GM18867 (cell line): Measurements from ENCODE around the gene ITGB3.
"Not testable (repeated sequence)": the region's sequence is repeated elsewhere in the genome, so short reads cannot be mapped to it uniquely, and the experiment has no call there.

ENCODE experiments used
- ATAC-seq: cut with Tn5 transposase; IDR thresholded peaks from one replicate; pipeline ENCODE4 v1.9.1; 2021; ENCODE audit warnings: mild to moderate bottlenecking, moderate library complexity; ENCODE audit not compliant: unreplicated experiment

ITGB3 gene

GRCh38 chr17:47243737-47244598, 9.7 kb upstream of the ITGB3 start:
- no peak for ATAC-seq

DNA sequence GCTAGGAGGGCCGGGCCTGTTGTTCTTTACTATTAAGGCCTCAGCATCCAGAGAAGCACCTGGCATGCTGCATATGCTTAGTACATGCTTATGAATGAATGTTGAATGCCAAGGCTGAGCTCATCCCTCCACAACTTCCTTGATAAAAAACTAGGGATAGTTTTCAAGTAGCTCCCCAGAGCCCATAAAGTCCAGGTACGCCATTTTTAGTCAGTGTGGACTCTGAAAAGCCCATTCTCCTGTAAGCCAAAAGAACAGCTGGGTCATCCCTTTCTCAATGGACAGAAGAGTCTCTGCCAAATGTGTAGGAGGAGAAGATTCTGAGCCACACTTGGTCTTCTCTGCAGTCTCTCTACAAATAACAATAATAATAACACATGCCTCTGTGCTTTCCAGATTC, 8.9 kb upstream of the ITGB3 start:
- ATAC-seq = no peak

GRCh38 chr17:47246120-47246519, 7.5 kb upstream of the ITGB3 start:
- no peak for ATAC-seq

- ATAC-seq = no peak
These were observed 2.8 kb upstream of the ITGB3 start for GRCh38 chr17:47250855-47251254.

DNA sequence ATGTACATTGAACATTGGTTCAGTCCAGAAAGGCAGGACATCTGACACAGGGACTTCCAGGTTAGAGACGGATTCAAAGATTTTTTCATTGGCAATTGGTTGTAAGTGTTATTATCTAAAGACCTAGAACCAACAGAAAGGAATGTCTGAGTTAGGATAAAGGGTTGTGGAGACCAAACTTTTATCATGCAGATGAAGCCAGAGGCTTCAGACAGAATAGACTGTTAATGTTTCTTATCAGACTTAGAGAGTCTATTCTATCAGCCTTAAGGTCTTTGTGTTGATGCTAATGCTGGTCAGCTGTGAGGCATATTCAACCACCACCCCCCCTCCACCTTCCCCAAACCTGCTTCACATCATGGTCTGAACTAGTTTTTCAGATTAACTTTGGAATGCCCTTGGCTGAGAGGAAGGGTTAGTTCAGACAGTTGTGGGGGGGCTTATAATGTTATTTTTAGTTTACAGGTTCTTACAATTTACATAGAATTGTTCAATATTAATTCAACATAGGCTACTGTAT, 2.1 kb upstream of the ITGB3 start:
- ATAC-seq = no peak

- no peak for ATAC-seq
These were observed 1.4 kb upstream of the ITGB3 start for GRCh38 chr17:47252209-47252608.

GRCh38 chr17:47252766-47253512, 688 bp upstream of the ITGB3 start:
- peak; percentile 8 for ATAC-seq

DNA sequence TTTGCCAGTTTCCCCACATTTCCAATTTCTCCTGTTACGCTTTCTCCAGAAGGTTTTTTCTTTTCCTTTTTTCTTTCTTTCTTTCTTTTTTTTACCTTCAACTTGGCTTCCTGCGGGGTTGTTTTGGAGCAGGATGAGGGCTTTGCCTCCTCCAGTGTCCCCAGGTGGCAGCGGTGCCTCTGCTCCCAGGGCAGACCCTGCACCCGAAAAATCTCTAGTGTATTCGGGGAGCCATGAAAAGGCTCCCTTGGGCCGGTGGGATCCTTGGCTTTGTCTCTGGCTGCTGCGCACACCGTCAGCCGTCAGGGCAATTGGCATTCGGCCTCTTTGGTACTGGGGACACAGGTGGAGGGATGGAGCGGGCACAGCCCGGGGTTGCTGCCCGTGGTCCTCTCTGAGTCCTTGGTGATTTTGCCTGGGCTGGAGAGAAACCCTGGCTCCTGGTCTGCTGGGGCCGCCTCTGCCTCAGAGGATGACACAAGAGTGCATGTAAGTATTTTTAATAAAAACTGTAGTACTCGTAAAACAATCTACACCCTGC, 846 bp downstream of the ITGB3 start:
- no peak for ATAC-seq

GRCh38 chr17:47257651-47258339, 4.2 kb downstream of the ITGB3 start:
- ATAC-seq = no peak

- ATAC-seq = no peak
These were observed 9.0 kb downstream of the ITGB3 start for GRCh38 chr17:47262586-47262985.

GRCh38 chr17:47264166-47264565, 10.5 kb downstream of the ITGB3 start:
- no peak for ATAC-seq

DNA sequence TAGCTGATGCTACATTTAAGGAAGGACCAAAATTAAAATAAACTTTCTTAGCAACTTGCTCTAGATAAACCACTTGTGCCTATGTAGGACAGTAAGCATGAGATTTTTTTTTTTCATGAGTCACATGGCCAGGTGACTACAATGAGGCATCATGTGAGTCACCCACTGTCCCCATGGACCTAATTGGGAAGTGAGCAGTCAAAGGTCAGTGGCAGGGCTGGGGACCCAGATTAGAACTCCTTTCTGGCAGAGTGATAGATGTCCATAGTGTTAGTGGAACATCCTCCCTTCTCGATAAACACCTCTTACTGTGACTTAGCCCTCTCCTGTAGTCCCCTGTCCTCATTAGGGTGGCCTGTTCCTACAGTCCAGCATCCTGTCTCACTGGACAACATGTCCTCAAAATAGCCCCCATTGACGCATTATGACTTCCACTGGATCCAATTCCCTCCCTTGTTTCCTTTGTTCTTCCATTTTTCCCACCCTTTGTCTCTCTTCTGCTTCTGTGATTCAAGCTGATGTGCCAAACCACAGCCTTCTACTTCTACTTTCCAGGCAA, 12.4 kb downstream of the ITGB3 start:
- ATAC-seq = no peak

DNA sequence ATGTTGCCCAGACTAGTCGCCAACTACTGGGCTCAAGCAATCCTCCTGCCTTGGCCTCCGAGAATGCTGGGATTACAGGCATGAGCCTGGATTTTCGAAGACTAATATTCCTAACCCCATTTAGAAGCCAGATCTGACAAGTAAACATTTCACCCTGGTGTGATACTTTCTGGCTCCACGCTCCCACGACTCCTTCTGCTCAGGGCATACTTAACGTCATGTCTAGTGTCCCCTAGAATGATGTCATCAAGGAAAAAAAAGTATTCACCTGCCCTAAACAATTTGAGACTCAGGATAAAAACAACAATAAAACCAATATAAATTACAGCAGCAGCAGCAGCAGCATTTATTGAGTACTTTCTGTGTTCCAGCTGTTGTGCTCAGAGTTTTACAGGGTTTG, 13.2 kb downstream of the ITGB3 start:
- no peak for ATAC-seq

GRCh38 chr17:47267354-47267828, 13.8 kb downstream of the ITGB3 start:
- ATAC-seq = no peak

- not testable (repeated sequence) for ATAC-seq
These were observed 15.3 kb downstream of the ITGB3 start for GRCh38 chr17:47268964-47269363.

DNA sequence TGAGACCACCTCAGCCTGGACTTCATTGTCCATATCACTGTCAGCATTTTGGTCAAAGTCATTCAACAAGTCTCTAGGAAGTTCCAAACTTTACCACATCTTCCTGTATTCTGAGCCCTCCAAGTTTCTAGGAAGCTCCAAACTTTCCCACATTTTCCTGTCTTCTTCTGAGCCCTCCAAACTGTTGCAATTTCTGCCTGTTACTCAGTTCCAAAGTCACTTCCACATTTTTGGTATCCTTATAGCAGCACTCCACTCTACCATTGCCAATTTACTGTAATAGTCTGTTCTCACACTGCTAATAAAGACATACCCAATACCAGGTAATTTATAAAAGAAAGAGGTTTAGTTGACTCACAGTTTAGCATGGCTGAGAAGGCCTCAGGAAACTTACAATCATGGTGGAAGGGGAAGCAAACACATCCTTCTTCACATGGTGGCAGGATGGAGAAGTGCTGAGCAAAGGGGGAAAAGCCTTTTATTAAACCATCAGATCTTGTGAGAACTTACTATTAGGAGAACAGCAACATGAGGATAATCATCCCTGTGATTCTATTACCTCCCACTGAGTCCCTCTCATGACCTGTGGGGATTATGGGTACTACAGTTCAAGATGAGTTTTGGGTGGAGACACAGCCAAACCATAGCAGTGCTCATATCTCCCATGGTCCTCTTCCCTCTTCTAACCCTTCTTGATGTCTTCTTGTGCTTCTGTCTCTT, 16.1 kb downstream of the ITGB3 start:
- ATAC-seq = not testable (repeated sequence)

- ATAC-seq = no peak
These were observed 17.5 kb downstream of the ITGB3 start for GRCh38 chr17:47270946-47271705.

- ATAC-seq = no peak
These were observed 18.9 kb downstream of the ITGB3 start for GRCh38 chr17:47272491-47272890.

DNA sequence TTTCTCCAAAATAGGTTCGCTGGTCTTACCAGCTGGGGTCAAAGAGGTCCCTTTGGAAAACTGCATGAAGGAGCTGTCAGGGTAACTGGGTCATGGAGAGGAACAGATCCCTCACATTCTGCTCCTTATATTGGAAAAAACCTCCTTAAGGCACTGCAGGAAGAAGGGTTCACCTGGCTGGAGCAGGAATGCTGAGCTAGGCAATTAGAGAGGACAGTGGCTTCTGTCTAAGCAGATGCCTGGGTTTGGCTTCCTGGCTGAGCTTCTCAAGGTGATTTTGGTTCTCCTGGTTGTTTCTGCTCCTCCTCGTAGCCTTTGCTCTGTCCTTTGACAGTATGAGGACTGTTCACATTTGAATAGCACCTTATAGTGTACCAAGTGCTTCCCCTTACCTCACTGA, 19.6 kb downstream of the ITGB3 start:
- ATAC-seq = no peak
